ENCODE results near the gene CD6. TPM values are rescaled to one million over a fixed set of nuclear protein-coding genes. Genes with fewer than 3 reads are reported as not detected.
A peak's percentile ranks its signal among the peaks of the same experiment; 100 is the strongest.

The CD6 gene
- total and polyA plus RNA-seq, 2 donors from 2014 or later: 0.24 to 6.7 TPM

- H3K27ac ChIP-seq (ENCODE audit: low read depth in 2 of 2, low read length in 2 of 2): no peak overlapping the region
These were observed 33.3 kb downstream of the CD6 start for GRCh38 chr11:61004761-61005181.

GRCh38 chr11:61007383-61007955 is 36.0 kb downstream of the CD6 start:
- no peaks in the 10 kb centered on the region for H3K36me3 ChIP-seq (ENCODE audit: control insufficient read depth in 2 of 3, insufficient read depth in 3 of 3, low read length in 3 of 3)
- peaks cover 0 to 9% (median 0%) of the 10 kb centered on the region in 3 donors for H3K4me1 ChIP-seq (ENCODE audit: control insufficient read depth in 2 of 3, insufficient read depth in 2 of 3, low read depth in 1 of 3, low read length in 3 of 3)
- H3K9me3 ChIP-seq (ENCODE audit: control insufficient read depth in 2 of 3, insufficient read depth in 1 of 3, low read length in 3 of 3): no peaks in the 10 kb centered on the region
- no peak for FAIRE-seq
- H3K4me3 ChIP-seq (ENCODE audit: low read length in 3 of 3): peak overlapping the region in 1 of 3 donors; percentile 41
- no peak overlapping the region for H3K27ac ChIP-seq (ENCODE audit: low read depth in 2 of 2, low read length in 2 of 2)
- no peaks in the 10 kb centered on the region for H3K27me3 ChIP-seq (ENCODE audit: control insufficient read depth, insufficient read depth, low read length)
- no peak overlapping the region for H3K9ac ChIP-seq (ENCODE audit: low read length in 3 of 3)
- intact Hi-C loops (cut with DNase I): no loop called here
- no peak for TF ChIP-seq CTCF (IDR thresholded peaks at IDR 0.05; ENCODE audit: borderline replicate concordance, extremely low read depth, insufficient read depth)
- peak in 3 of 5 donors; percentile 56 to 78 (median 75) for DNase-seq

More at GRCh38 chr11:61004761-61005181, 33.3 kb downstream of the CD6 start:
- Histone ChIP-seq H3K4me1 (ENCODE audit: control insufficient read depth in 2 of 3, insufficient read depth in 2 of 3, low read depth in 1 of 3, low read length in 3 of 3) (peaks cover 0 to 7% (median 0%) of the 10 kb centered on the region in 3 donors), H3K36me3 (ENCODE audit: control insufficient read depth in 2 of 3, insufficient read depth in 3 of 3, low read length in 3 of 3) (no peaks in the 10 kb centered on the region), H3K4me3 (ENCODE audit: low read length in 3 of 3) (no peak overlapping the region), H3K27me3 (ENCODE audit: control insufficient read depth, insufficient read depth, low read length) (no peaks in the 10 kb centered on the region), H3K9ac (ENCODE audit: low read length in 3 of 3) (no peak overlapping the region), H3K9me3 (ENCODE audit: control insufficient read depth in 2 of 3, insufficient read depth in 1 of 3, low read length in 3 of 3) (no peaks in the 10 kb centered on the region)
- no peak for FAIRE-seq
- no peak for TF ChIP-seq CTCF (IDR thresholded peaks at IDR 0.05; ENCODE audit: borderline replicate concordance, extremely low read depth, insufficient read depth)
- intact Hi-C loops (cut with DNase I): no loop called here
- DNase-seq: peak in 2 of 5 donors; percentile 22 to 28

- H3K27me3 ChIP-seq (ENCODE audit: control insufficient read depth, insufficient read depth, low read length): no peaks in the 10 kb centered on the region
- H3K27ac ChIP-seq (ENCODE audit: low read depth in 2 of 2, low read length in 2 of 2): no peak overlapping the region
- intact Hi-C loops (cut with DNase I): no loop called here
- DNase-seq (peak; percentile 62 to 85 (median 62)), FAIRE-seq (no peak)
- peaks cover 0 to 9% (median 0%) of the 10 kb centered on the region in 3 donors for H3K4me1 ChIP-seq (ENCODE audit: control insufficient read depth in 2 of 3, insufficient read depth in 2 of 3, low read depth in 1 of 3, low read length in 3 of 3)
- no peak overlapping the region for H3K9ac ChIP-seq (ENCODE audit: low read length in 3 of 3)
- H3K9me3 ChIP-seq (ENCODE audit: control insufficient read depth in 2 of 3, insufficient read depth in 1 of 3, low read length in 3 of 3): no peaks in the 10 kb centered on the region
- H3K36me3 ChIP-seq (ENCODE audit: control insufficient read depth in 2 of 3, insufficient read depth in 3 of 3, low read length in 3 of 3): no peaks in the 10 kb centered on the region
- no peak for TF ChIP-seq CTCF (IDR thresholded peaks at IDR 0.05; ENCODE audit: borderline replicate concordance, extremely low read depth, insufficient read depth)
- peak overlapping the region in 1 of 3 donors; percentile 41 for H3K4me3 ChIP-seq (ENCODE audit: low read length in 3 of 3)
These were observed 36.7 kb downstream of the CD6 start for GRCh38 chr11:61007956-61008896.
